ENCODE measurements around the gene COX4I1.

COX4I1 gene

DNA sequence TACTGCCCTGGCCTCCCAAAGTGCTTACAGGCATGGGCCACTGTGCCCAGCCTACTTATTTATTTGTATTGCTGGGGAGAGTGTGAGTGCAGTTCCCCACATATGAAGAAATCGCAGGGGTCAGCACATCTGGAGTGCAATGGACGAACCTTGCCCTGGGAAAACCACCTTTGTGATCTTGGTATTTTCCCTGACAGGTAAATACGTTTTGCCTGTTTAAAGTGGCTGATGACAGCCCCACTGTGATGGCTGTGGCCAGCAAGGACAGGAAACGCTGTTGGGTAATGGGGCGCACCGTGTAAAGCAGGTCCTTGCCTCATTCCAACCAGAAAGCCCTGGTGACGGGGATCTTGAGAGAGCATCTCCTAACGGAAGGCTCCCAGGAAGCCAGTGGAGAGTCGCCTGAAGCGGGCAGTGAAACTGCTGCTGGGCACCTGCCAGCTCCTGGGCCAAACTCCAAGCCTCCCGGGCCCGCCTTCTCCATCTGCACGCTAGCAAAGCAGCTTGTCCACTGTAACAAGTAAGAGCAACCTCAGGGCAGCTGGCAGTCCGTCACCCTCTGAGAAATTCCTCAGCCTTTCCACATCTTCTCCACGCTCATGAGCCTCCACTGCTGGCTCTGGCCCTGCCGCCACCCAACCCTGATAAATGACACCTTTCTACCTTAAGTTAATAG is 17.7 kb upstream of the COX4I1 start:
- H3K4me3 ChIP-seq (ENCODE audit: low read depth, low read length) = no peak overlapping the region
- ChIA-PET POLR2A (no interaction called here), CTCF (interaction anchor here (0.6 kb wide), 1 partner anchor 21 kb away, joined by 3 read pairs; no protein-coding TSS in a partner anchor)
- no peak for DNase-seq (ENCODE audit: low read depth, low spot score)
- TF ChIP-seq, protein P1, sequence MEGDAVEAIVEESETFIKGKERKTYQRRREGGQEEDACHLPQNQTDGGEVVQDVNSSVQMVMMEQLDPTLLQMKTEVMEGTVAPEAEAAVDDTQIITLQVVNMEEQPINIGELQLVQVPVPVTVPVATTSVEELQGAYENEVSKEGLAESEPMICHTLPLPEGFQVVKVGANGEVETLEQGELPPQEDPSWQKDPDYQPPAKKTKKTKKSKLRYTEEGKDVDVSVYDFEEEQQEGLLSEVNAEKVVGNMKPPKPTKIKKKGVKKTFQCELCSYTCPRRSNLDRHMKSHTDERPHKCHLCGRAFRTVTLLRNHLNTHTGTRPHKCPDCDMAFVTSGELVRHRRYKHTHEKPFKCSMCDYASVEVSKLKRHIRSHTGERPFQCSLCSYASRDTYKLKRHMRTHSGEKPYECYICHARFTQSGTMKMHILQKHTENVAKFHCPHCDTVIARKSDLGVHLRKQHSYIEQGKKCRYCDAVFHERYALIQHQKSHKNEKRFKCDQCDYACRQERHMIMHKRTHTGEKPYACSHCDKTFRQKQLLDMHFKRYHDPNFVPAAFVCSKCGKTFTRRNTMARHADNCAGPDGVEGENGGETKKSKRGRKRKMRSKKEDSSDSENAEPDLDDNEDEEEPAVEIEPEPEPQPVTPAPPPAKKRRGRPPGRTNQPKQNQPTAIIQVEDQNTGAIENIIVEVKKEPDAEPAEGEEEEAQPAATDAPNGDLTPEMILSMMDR (IDR thresholded peaks at IDR 0.05; ENCODE audit: insufficient read depth, low read length, missing control alignments) = no peak

- CTCF ChIA-PET = interaction anchor here (0.6 kb wide), 1 partner anchor 21 kb away, joined by 3 read pairs; no protein-coding TSS in a partner anchor
Measured at GRCh38 chr16:85782451-85782850, 17.0 kb upstream of the COX4I1 start.

GRCh38 chr16:85783441-85783840 is 16.1 kb upstream of the COX4I1 start:
- no peak overlapping the region for H3K4me3 ChIP-seq (ENCODE audit: low read depth, low read length)
- ChIA-PET POLR2A (no interaction called here), CTCF (no interaction called here)
- DNase-seq (ENCODE audit: low read depth, low spot score) = no peak
- TF ChIP-seq, protein P1 (IDR thresholded peaks at IDR 0.05; ENCODE audit: insufficient read depth, low read length, missing control alignments) = no peak

More at GRCh38 chr16:85782451-85782850, 17.0 kb upstream of the COX4I1 start:
- TF ChIP-seq, protein P1 (IDR thresholded peaks at IDR 0.05; ENCODE audit: insufficient read depth, low read length, missing control alignments) = no peak
- POLR2A ChIA-PET = no interaction called here
- DNase-seq (ENCODE audit: low read depth, low spot score) = no peak
- no peak overlapping the region for H3K4me3 ChIP-seq (ENCODE audit: low read depth, low read length)

GRCh38 chr16:85784813-85785212 is 14.7 kb upstream of the COX4I1 start:
- ChIA-PET CTCF (interaction anchor here (1.0 kb wide), 1 partner anchor 67 kb away, joined by 3 read pairs; no protein-coding TSS in a partner anchor), POLR2A (no interaction called here)
- TF ChIP-seq, protein P1 (IDR thresholded peaks at IDR 0.05; ENCODE audit: insufficient read depth, low read length, missing control alignments) = no peak
- no peak overlapping the region for H3K4me3 ChIP-seq (ENCODE audit: low read depth, low read length)
- DNase-seq (ENCODE audit: low read depth, low spot score) = no peak

DNA sequence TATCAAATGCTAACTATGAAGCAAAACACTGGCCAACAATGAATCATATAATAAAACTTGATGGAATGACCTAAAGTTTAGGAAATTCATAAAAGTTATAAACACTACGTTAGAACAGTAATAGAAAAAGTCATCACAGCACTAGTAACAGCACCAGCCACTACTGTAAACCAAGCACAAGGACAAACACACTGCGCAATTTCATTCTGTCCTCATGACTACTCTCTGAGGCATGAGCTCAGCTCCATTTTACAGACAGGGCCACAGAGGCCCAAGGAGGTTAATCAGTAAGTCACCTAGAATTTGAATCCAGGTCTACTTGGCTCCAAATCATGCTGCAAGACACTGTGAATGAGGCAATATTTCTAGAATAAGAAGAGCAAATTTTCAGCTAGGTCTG is 13.6 kb upstream of the COX4I1 start:
- TF ChIP-seq, protein P1 (IDR thresholded peaks at IDR 0.05; ENCODE audit: insufficient read depth, low read length, missing control alignments) = no peak
- DNase-seq (ENCODE audit: low read depth, low spot score) = no peak
- no peak overlapping the region for H3K4me3 ChIP-seq (ENCODE audit: low read depth, low read length)
- CTCF ChIA-PET = no interaction called here
- POLR2A ChIA-PET = no interaction called here

DNA sequence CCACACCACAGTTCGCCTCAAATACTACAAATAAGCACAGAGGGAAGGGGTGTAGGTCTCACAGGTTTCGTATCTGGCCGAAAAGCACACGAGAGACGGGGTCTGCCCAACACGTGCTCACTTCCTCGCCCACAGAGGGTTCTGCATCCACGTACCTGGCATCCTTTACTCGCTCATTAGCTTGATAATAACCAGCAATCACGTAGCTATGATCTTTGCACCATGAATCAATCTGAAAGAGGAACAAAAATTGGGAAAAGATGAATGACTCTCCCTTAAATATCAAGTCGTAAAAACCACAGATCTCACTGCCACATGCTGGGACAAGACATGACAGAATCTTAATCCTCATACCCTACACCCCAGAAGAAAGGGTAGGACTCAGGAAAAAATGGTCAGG is 10.7 kb upstream of the COX4I1 start:
- TF ChIP-seq, protein P1 (IDR thresholded peaks at IDR 0.05; ENCODE audit: insufficient read depth, low read length, missing control alignments) = no peak
- POLR2A ChIA-PET = no interaction called here
- H3K4me3 ChIP-seq (ENCODE audit: low read depth, low read length) = no peak overlapping the region
- CTCF ChIA-PET = no interaction called here
- DNase-seq (ENCODE audit: low read depth, low spot score) = no peak

Measured in AG04449 (cell line).